Dermis blood vessel endothelial cell (primary cell): ENCODE data around the gene SLC38A1. TPM values are rescaled to one million over a fixed set of nuclear protein-coding genes. Genes with fewer than 3 reads are reported as not detected.
A peak's percentile ranks its signal among the peaks of the same experiment; 100 is the strongest.
"Not testable (repeated sequence)": the region's sequence is repeated elsewhere in the genome, so short reads cannot be mapped to it uniquely, and the experiment has no call there.

Source experiments
- DNase-seq: peaks from one replicate; pipeline ENCODE4 v3.0.0; 2010
- total RNA-seq: library from RNA; depleted of rRNA; stranded (reverse); fragments of >200 nt; gene quantifications from 2 replicates; pipeline ENCODE4 v1.2.3, GENCODE V29; 2014

The SLC38A1 gene
- total RNA-seq, 1 donor from 2014 or later, result 136 TPM

DNA sequence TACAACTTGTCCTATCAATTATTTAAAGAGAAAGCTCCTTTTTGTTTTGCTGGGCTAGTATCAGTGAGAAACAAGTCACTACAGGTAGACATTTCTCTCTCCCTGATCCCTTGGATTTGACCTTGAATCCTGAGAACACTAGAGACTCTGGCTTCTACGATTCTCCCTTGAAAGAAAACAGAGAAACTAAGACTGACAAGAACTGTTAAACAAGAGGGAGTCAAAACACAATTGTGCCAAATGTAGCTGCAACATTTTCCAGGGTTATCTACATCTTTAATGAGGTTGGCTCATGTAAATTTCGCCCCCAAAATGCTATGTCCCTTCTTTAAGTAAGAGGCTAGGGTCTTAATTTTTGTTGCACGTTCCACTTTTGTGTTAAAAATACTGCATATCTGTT lies 62.4 kb downstream of the SLC38A1 start:
- no peak for DNase-seq

DNA sequence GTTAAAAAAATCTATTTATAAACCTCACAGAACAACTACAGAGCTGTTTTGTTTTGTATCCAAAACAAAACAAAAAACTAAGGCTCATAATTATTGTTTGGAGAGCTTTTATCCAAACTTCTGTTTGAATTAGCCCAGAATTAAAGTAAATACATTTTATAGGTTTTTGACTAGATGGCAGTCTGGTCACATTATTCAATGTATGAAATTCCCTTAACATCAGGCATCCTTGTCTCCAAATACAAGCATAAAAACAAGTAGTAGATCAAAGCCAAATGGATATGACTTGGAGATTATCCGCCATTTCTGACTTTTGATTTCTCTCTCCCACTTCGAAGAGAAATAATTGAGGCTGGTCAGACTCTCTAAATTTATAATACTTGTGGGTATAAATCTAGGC lies 63.5 kb downstream of the SLC38A1 start:
- DNase-seq, result no peak

DNA sequence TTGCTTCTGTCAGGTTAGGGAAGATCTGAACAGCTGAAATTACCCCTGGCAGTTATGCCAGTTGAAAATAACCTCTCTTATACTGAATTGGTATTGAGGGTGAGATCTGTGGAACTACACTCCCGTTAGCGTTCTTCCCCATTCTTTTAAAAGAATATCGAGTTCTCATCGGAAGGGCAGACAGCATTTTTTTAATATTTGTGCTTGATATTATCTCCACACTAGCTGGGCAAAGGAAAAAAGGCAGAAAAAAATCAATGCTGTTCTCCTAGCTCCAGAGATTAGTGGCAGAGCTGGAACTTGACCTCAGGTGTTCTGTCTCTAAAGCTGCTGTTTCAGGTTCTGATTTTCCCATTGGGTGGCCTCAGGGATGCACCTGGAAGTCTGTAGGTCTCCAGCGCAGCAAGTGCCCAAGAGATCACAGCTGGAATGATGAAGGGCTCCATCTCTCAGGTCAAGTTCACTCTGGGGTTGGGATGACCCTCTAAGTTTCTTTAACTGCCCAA lies 67.5 kb downstream of the SLC38A1 start:
- DNase-seq, result no peak

DNA sequence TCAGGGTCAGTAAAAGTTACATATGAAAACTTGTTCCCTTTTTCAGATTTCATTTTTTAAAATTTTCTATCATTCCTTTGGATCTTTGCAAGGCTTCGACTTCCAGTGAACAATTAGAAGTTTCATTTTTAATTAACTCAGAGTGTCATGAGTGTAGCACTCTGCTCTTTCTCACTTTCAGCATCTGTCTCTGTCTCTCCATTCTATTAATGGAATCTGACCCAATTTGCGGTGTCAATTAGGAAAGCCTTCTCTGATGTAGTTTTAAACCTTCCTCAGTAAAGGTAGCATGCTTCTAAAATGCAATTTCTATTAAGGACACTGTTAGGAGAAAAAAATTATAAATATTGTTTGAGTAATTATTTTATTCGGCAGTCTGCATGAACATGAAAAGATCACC lies 68.3 kb downstream of the SLC38A1 start:
- no peak for DNase-seq

DNA sequence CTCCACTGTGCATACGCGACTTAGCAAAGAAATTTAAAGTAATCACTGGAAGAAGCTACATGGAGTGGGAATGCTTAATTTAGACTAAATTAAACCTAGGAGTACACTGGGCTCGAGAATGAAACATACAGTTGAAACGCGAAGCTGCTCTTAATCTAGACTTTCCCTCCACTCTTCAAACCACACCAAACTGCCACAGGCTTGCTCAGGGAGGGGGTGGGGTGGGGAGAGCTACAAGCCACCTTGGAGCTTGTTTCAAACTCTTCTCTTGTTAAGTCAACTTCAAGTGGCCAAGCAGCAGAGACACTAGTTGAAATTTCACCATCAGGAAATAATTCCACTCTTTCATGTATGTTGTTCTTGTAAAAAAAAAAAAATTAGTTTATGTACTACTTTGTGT lies 69.9 kb downstream of the SLC38A1 start:
- DNase-seq, result no peak

DNA sequence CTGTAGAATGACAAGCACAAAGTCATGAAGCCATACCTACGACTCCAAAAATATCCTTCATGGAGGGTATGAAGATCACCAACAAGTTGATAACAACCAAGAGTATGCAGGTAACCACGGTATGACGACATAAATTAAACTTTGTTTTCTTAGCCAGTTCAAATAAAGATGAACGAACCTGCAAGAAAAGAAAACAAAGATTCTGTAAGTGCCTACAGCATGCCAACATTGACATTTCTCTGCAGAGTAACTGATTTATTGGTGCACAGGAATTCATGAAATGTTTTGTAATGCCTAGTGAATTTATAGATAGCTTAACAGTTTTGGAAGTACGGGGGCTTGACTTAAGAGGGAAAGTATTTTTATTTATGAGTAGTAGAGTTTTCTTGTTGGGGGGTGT lies 71.0 kb downstream of the SLC38A1 start:
- no peak for DNase-seq

DNA sequence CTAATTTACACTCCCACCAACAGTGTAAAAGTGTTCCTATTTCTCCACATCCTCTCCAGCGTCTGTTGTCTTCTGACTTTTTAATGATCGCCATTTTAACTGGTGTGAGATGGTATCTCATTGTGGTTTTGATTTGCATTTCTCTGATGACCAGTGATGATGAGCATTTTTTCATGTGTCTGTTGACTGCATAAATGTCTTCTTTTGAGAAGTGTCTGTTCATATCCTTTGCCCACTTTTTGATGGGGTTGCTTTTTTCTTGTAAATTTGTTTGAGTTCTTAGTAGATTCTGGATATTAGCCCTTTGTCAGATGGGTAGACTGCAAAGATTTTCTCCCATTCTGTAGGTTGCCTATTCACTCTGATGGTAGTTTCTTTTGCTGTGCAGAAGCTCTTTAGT lies 78.3 kb downstream of the SLC38A1 start:
- not testable (repeated sequence) for DNase-seq

DNA sequence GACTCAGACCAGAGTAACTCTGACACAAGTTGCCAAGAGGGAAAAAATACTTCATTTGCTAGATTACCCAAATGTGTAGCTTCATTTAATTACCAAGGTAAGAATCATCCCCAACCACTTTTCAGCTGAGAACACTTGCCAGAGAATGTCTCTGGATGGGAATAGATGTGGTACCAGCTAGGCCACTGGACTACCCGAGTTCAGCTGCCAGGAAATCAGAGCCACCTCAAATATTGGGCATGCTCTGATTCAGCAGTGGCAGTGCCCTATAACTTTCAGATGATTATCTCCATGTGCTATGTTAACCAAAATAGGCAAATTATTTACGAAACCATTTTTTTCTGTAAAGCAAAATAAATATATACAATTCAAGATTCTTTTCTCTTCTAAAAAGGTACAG lies 80.7 kb downstream of the SLC38A1 start:
- DNase-seq, result no peak

DNA sequence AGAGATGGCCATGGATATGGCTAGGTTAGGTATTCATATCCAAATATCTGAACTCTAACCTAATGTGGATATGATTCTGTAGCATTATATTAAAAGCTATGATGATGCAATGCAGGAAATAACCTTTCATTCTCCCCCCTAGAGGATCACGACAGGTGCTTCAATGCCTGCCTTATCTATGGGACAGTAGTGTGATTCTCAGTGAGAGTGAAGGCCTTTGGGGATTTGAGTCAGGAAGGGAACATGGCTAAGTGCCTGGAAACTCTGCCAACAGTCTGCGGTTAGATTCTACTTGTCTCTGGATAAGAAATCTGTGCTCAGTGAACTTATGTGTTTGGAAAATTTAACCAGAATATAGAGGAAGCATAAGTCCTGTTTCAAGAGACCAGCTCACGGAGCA lies 81.8 kb downstream of the SLC38A1 start:
- peak; percentile 39 for DNase-seq

DNA sequence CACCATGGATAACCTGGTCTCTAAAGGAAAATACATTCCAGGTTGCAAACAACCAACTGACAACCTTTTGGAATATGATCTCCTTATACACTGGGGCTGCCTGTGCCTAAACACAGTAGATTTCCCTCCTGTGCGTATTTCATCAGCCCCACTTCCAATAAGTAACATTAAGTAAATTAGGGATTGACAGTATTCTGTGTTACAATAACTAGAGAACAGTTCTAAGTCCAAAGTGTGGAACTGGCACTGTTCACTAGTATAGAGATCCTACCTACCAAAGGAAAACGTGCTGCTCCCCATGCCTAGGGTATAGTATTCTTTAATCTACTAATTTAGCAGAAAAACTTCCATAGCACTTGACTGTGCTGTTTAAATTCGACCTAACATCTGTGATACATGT lies 82.8 kb downstream of the SLC38A1 start:
- no peak for DNase-seq

DNA sequence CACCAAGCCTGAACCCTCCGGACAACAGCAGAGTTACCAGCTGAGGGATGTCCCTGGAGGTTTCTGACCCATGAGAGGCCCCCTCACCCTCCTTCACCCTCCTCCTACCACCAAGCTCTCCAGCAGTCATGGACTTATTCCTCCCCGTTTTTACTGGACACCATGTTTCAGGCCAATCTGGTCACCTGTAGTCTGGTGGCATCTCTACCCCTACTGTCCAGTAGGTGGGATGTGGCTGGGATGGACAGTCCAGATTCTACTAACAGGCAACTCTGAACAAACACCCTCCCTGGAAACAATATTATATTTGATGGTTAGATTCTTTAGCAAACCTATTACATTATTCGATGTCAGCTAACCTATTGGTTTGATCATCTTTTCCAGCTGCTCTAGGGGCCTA lies 83.2 kb downstream of the SLC38A1 start:
- DNase-seq, result no peak

DNA sequence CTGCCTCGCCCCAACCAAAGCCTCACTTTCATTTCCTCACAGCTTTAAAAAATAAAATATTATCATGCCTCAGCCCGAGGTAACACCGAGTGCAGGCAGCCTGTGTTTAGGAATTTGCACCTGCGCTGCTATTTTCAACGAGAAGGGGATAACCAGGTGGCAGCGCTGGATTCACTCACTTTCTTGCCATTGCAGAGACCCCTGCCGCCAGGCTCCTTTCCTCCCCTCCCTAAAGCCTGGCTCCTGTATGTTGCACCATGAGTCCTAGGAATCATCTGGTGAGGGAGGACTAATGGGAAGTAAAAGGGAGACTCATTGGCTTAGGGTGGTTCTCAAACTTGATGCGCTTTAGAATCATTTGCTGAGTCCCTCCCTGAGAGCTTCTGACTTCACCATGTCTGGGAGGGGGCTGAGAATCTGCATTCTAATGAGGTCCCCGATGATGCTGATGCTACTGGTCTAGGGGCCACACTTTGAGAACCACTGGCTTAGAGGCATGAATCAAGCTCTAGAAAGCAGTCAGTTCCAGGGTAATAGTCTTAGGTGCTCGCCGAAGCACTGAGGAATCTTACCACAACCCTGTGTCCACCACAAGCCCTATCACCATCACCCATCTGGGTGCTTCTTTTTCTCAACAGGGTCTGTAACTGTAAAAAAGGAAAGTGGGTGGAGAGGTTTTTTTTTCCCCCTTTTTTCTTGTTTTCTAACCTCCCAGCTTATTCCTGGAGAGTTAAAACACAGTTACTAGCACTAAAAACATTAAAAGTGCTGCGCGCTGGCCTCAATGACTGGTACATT lies 83.8 kb downstream of the SLC38A1 start:
- DNase-seq, result no peak

DNA sequence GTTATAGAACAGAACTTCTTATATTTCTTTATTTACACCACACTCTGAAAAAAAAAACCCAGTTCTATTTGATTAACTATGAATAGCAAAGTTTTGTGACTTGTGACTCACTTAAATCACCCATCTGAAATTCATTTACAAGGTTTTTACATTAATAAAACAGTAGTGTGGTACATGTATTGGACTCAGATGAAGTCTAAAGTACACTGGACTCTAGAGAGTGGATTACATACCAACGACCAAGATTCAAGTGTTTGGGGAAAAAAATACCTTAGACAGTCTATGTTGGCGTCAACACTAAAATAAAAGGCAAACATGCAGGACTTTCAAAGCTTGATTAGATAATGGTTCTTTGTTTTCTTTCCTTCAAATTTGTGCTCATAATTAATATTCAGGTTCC lies 85.7 kb downstream of the SLC38A1 start:
- no peak for DNase-seq

DNA sequence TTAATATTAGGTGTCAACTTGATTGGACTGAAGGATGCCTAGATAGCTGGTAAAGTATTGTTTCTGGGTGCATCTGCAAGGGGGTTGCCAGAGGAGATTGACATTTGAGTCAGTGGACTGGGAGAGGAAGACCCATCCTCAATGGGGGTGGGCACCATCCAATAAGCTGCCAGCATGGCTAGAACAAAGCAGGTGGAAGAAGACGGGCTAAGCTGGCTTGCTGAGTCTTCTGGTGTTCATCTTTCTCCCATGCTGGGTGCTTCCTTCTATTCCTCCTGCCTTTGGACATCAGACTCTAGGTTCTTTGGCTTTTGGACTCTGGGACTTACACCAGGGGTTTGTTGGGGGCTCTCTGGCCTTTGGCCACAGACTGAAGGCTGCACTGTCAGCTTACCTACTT lies 87.4 kb downstream of the SLC38A1 start:
- no peak for DNase-seq

DNA sequence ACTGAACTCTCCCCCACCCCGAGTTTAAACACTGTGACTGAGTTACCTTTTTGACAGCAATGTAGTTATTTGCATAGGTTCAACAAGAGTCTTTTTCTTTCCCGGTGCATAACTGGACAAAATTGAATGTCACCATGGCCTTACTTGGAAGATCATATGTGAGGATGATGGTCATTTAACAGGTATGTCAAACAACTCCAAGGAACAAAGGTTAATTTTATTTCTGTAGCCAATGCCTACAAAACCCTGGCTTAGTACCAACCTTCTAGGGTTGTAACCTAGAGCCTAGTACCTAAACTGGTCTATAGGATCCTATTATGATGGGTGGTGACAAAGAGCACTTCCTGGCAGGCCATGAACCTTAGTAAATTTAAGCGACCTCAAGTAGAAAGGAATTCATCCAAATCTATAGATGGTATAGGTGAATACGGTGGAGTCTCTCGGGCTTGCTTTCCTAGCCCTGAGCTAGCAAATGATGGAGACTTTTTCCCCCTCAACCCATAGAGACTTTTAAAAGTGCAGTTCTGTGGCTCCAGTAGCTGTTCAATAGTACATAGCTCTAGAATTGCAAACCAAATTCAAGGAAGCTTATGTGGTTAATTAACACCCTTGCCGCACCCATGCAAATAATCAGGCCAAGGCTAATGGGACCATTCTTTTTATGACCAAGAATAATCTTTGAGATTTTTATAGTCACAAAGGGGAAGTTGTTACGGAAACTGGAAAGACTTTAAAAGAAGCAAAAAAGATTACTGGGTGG lies 89.0 kb downstream of the SLC38A1 start:
- no peak for DNase-seq

DNA sequence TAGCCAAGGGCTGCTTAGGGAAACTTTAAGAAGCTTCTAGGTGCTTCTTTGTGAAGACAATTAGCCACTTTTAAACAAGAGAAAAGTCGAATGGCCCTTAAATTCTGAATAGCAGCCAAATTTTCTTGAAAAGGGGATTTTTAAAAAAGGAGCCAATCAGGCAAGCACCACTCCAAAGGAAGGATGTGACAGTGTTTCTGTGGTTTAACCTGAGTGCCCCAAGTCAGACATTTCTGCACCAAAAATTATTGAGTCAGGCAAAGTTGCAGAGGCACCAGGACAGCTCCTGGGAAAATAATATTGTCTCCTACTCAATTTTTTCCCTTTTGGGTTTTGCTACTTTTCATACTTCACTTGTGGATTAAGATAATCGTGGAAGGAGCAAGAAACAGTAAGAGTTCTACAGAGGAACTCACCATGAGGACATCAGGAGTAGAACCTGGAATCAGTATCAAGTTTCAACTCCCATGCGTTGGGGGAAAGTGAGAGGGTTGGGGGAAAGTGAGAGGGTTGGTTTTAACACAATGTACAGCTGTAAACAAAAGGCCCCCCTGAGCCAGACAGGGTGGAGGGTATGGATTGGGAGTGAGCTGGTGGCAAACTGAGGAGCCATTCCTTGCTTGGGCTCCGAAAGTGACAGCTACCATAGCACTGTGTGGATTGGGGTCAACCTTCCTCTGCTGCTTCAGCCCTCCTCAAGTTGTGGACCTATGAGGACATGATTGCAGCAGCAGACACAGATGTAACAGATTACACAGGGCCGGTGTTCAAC lies 90.8 kb downstream of the SLC38A1 start:
- DNase-seq, result peak; percentile 21

DNA sequence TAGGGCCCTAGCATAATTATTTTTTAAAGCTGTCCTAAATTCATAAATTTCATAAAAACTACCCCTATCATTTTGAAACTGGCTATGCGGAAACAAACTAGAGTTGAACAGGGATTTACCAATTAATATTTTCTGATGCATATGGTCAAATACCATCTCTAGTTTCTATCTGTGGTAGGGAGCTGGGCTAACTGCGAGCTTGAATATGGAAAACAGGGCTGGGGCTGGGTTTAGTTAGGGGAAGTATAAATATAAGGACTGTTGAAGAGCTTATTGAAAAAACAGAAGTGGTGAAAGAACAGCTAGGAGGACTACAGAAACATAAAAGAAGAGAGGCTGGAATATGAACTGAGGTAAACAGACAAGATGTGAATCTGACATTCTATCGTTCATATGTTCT lies 91.8 kb downstream of the SLC38A1 start:
- no peak for DNase-seq

DNA sequence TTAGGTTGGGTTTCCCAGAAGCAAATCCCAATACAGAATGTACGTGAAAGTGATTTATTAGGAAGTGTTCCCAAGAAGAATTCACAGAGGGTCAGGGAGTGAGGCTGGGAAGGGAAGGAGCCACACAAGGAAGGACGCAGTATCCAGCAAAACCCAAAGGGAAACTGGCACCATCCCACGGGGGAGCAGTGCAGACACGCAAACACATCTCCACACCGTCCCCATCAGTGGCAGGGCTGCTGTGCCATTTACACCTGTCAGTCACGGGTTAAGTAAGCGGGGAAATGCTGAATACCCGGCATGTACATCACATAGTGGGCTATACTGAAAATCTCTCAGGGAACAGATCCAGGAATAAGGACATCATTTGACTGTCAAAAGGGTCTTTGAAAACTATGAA lies 93.9 kb downstream of the SLC38A1 start:
- DNase-seq, result no peak

DNA sequence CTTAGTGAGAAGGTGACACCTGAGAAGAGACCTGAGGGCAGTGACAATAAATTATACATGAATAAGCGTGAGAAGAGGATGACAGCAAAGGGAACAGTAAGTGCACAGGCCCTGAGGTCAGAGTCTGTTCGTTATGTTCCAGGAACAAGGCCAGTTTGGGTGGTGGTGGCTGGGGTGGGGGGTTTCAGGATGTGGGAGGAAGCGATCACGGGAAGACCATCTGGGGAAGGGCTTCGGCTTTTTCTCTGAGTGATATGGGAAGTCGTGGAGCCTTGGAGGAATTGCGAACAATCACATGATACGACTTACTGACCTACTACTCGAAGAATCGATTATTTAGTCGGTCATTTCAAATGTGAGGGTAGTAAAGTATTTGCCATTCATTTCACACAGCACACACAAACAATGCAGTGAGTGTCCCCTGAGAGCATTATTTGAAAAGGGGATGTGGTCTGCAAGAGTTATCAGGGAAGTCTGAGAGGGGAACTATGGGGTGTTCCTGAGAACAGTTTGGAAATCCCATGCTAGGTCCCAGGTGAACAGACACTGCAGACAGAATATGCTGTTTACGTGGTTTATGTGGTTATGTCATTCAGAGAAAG lies 94.7 kb downstream of the SLC38A1 start:
- no peak for DNase-seq

DNA sequence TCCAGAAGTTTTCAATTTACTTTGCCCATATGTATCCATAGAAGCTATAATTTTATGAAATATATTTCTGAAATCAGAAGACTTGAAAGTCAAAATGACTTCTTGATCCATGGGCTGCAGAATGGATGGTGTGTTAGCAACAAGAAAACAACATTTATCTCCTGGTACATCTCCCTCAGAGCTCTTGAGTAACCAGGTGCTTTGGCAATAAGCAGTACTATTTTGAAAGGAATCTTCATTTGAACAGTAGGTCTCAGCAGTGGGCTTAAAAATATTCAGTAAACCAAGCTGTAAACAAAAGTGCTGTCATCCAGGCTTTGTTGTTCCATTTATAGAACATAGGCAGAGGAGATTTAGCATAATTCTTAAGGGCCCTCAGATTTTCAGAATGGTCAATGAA lies 100.4 kb downstream of the SLC38A1 start:
- DNase-seq, result no peak

DNA sequence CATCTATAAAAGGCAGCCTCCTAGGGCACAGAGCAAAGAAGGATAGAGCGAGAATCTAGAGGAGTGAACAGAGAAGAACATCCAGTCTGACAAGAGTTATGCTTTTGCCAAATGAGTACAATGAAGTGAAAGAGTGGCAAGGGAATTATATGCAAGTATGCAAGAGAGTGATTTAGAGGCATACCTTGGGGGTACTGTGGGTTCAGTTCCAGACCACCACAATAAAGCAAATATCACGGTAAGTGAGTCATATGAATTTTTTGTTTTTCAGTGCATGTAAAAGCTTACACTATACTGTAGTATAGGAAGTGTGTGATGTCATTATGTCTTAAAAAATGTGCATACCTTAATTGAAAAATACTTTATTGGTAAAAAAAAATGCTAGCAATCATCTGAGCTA lies 101.4 kb downstream of the SLC38A1 start:
- no peak for DNase-seq

DNA sequence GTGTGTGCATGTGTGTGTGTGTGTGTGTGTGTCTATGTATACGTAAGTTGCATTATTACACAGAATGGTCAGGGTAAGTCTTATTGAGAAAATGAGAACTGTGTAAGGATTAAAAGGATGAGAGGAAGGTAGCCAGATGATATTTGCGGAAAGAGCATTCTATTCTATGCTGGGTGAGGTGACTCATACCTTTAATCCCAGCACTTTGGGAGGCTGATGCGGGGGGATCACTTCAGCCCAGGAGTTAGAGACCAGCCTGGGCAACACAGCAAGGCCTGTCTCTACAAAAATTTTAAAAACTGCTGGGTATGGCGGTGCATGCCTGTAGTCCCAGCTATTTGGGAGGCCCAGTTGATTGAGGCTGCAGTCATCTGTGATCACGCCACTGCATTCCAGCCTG lies 103.7 kb downstream of the SLC38A1 start:
- no peak for DNase-seq

DNA sequence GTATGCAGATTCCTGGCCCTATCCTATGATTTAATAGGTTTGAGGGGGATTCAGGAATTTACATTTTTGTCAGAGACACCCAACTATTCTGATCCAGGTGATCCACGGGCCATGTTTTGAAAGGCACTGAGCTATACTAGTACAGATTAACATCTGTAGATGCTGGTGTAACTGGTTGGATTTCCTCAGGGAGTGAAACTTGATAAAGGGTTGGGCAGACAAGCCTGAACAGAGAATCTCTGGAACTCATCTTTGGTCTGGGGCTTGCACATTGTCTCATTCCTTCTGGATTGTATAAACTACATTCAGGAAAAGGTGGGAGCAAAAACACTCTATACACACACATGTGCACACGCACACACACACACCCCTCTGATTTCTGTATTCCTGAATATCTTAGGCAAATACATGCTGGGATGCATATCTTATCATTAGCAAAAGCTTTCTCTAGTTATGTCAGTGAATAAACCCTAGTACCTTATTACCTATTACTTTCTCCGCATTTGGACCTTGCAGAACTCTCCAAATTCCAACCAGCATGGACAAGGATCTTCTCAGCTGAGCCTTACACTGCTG lies 104.6 kb downstream of the SLC38A1 start:
- DNase-seq, result no peak
